Stimulated activated CD4-positive, alpha-beta T cell treated with anti-CD3 and anti-CD28 coated beads, Interleukin-15, amount 100 ng/mL, for 1 hour (primary cell): ENCODE data around the gene THBD.

Experiments
- DNase-seq, 2 donors: peaks; one replicate each; pipeline ENCODE4 v3.0.0-alpha.2; 2020; ENCODE audit warnings: low read depth in 1 of 2, low spot score in 1 of 2

The THBD gene

GRCh38 chr20:23084845-23085365 is 35.4 kb upstream of the THBD start:
- DNase-seq, result no peak

GRCh38 chr20:23084282-23084844 is 34.9 kb upstream of the THBD start:
- DNase-seq, result no peak

- DNase-seq, result no peak
Observed at GRCh38 chr20:23083553-23084220, 34.2 kb upstream of the THBD start.

GRCh38 chr20:23082846-23083552 is 33.5 kb upstream of the THBD start:
- DNase-seq, result no peak

- no peak for DNase-seq
Observed at GRCh38 chr20:23081263-23081819, 31.9 kb upstream of the THBD start.

GRCh38 chr20:23080521-23080920 is 31.0 kb upstream of the THBD start:
- DNase-seq, result no peak

GRCh38 chr20:23079926-23080325 is 30.5 kb upstream of the THBD start:
- no peak for DNase-seq

GRCh38 chr20:23079016-23079351 is 29.5 kb upstream of the THBD start:
- DNase-seq, result no peak

- no peak for DNase-seq
Observed at GRCh38 chr20:23078351-23079015, 29.0 kb upstream of the THBD start.

GRCh38 chr20:23077277-23077676 is 27.8 kb upstream of the THBD start:
- no peak for DNase-seq

GRCh38 chr20:23074052-23074451 is 24.6 kb upstream of the THBD start:
- DNase-seq, result no peak

GRCh38 chr20:23072892-23073586 is 23.6 kb upstream of the THBD start:
- DNase-seq, result no peak

- no peak for DNase-seq
Observed at GRCh38 chr20:23071996-23072395, 22.5 kb upstream of the THBD start.

- no peak for DNase-seq
Observed at GRCh38 chr20:23071398-23071797, 21.9 kb upstream of the THBD start.

- no peak for DNase-seq
Observed at GRCh38 chr20:23069108-23069507, 19.6 kb upstream of the THBD start.

GRCh38 chr20:23068283-23068682 is 18.8 kb upstream of the THBD start:
- DNase-seq, result no peak

GRCh38 chr20:23066772-23067171 is 17.3 kb upstream of the THBD start:
- DNase-seq, result no peak

GRCh38 chr20:23065266-23066201 is 16.1 kb upstream of the THBD start:
- DNase-seq, result no peak

- no peak for DNase-seq
Observed at GRCh38 chr20:23063581-23063980, 14.1 kb upstream of the THBD start.

GRCh38 chr20:23063168-23063567 is 13.7 kb upstream of the THBD start:
- DNase-seq, result no peak
